Heart left ventricle (tissue), 16 donors: ENCODE data around the gene ENDOD1. TPM values are rescaled to one million over a fixed set of nuclear protein-coding genes. Genes with fewer than 3 reads are reported as not detected.

ENCODE experiments used
- ATAC-seq, 4 donors: fragments of 200-7000 bp; cut with Tn5 transposase; one replicate each; pipeline ENCODE4 v1.9.1; 2020 to 2022; ENCODE audit warnings: moderate library complexity in 4 of 4, mild to moderate bottlenecking in 3 of 4, moderate number of reproducible peaks in 1 of 4
- DNase-seq, 5 donors: peaks; one replicate each; pipeline ENCODE4 v3.0.0-alpha.2; 2020
- H3K27ac ChIP-seq, 12 donors: fragments of 200-600 bp; sonication (generic) in 4 of 12; one replicate each; pipeline versions ENCODE4 v1.5.0 to v1.8.0; 2016 to 2022; ENCODE audit warnings: mild to moderate bottlenecking in 2 of 12
- H3K27me3 ChIP-seq, 9 donors: fragments of 200-600 bp; sonication (generic) in 2 of 9; one replicate each; pipeline versions ENCODE4 v1.5.1 to v1.8.0; 2016 to 2022; ENCODE audit warnings: mild to moderate bottlenecking in 3 of 9
- H3K36me3 ChIP-seq, 9 donors: fragments of 200-600 bp; sonication (generic) in 2 of 9; one replicate each; pipeline versions ENCODE4 v1.5.0 to v1.8.0; 2018 to 2022; ENCODE audit warnings: mild to moderate bottlenecking in 2 of 9
- H3K4me1 ChIP-seq, 12 donors: fragments of 200-600 bp; sonication (generic) in 4 of 12; one replicate each; pipeline versions ENCODE4 v1.5.0 to v1.8.0; 2016 to 2022; ENCODE audit warnings: mild to moderate bottlenecking in 3 of 12
- H3K4me3 ChIP-seq, 12 donors: fragments of 200-600 bp; sonication (generic) in 4 of 12; one replicate each; pipeline versions ENCODE4 v1.5.0 to v1.8.0; 2017 to 2022; ENCODE audit warnings: mild to moderate bottlenecking in 9 of 12, moderate library complexity in 4 of 12
- H3K9me3 ChIP-seq, 12 donors: fragments of 200-600 bp; sonication (generic) in 4 of 12; one replicate each; pipeline versions ENCODE4 v1.5.0 to v1.8.0; 2016 to 2022; ENCODE audit warnings: mild to moderate bottlenecking in 1 of 12
- POLR2A ChIP-seq, 2 donors: fragments of 450-650 bp; IDR thresholded peaks; one replicate each; pipeline ENCODE4 v1.6.1; 2017; ENCODE audit warnings: antibody characterized with exemption in 2 of 2, mild to moderate bottlenecking in 2 of 2, moderate library complexity in 2 of 2
- WGBS, 4 donors: extraction: QIAGEN DNeasy Blood & Tissue Kit in 2 of 4; methylation state at CpG; one replicate each; pipeline versions ENCODE4 v1.1.5 to v1.1.7; 2013 to 2018; 5-methylcytosine and 5-hydroxymethylcytosine counted together
- intact Hi-C, 10 donors: fragments of 100-400 bp; cut with DNase I; formaldehyde crosslinking; loops; one replicate each; pipeline versions ENCODE4 v1.11.1 to v1.14.2; 2022
- polyA plus RNA-seq, 2 donors: library from polyadenylated mRNA; stranded (reverse); fragments of 200-250 nt; gene quantifications; one replicate each; pipeline ENCODE4 v1.2.3, GENCODE V29; 2013
- total RNA-seq, 9 donors: library from RNA; depleted of rRNA in 2 of 9; stranded (reverse); fragments of >200 nt in 2 of 9; fragmentation: NEBNext Ultra II Directional in 3 of 9; extraction: Animal tissue kit (Norgen Biotek cat#: 25700) in 3 of 9; gene quantifications; one replicate each; pipeline versions ENCODE4 v1.1.0 to v1.2.4, GENCODE V29; 2016 to 2023
- TF ChIP-seq, protein P1 (sequence below), 12 donors: fragments of 200-600 bp; sonication (generic) in 4 of 12; IDR thresholded peaks; one replicate each; pipeline versions ENCODE4 v1.5.0 to v1.8.0; 2018 to 2022; ENCODE audit warnings: antibody characterized with exemption in 12 of 12, mild to moderate bottlenecking in 5 of 12
- donor health status: ischemic (EF 13 %, LVEDD 7.1; RV severe dilation, severe dysfunction).
- donor health status: healthy with polysubstance abuse.
- donor health status: DM: no; HTN: yes; CAD: no.
- donor health status: DM: no; HTN: no; CAD: no.
- donor health status: ischemic (EF 25% LVEDD 6.9; RV normal size, moderate dysfunction).
- donor health status: ischemic (EF 25% LVEDD 5.7; RV mildly dilated, moderate dysfunction).
- donor health status: healthy.
- donor health status: DM: yes; HTN: yes; CAD: no.
- donor health status: ischemic (EF 35%, LVEDD 5.7; RV mildly dilated, moderate dysfunction).
- donor health status: nonischemic (EF 11% LVEDD 7.7; RV severe dilation, severe dysfunction).
- donor health status: DM: yes; HTN: yes; CAD: no.
- donor health status: PGD.
- donor health status: ischemic (EF 29% LVEDD 5.4; RV normal size, mild dysfunction).
- donor health status: nonischemic (EF 23%, LVEDD 6.1; RV moderate dilation, normal function).

The ENDOD1 gene
- total and polyA plus RNA-seq, 11 donors = 4.0 to 28.5 (median 12.8) TPM

DNA sequence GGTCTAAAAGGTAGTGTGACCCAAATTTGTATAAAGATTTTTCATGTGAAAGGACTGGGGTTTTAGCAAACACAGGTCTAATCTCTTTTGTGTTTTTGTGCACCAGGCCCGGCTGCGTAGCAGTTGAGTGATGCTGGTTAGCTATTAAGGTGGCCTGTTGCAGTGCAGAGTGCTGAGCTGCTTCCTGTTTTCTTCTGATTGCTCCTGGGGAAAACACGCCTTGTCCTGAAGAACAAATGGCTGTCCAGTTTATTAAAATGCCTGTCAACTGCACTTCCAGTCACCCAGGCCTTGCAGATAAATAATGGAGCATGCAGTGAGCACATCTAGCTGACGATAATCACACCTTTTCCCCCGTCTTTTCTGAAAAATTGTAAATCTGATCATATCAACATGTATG is 21.1 kb upstream of the ENDOD1 start:
- DNase-seq (peak in 4 of 5 donors; percentile 78 to 85 (median 81)), ATAC-seq (peak; percentile 87 to 96 (median 91))
- H3K4me1 ChIP-seq = peaks cover 3 to 24% (median 13%) of the 10 kb centered on the region in 12 donors
- intact Hi-C loops = loop anchor here (1.0 to 10.0 kb wide), 13 partner anchors 20 to 699 kb away; partner anchors contain the start of genes CWC15 (in 4 of the 10), KDM4D (in 4 of the 10), ENDOD1 (in 1 of the 10) and SESN3 (in 1 of the 10)
- no peaks in the 10 kb centered on the region for H3K27me3 ChIP-seq
- no peaks in the 10 kb centered on the region for H3K9me3 ChIP-seq
- TF ChIP-seq, protein P1, sequence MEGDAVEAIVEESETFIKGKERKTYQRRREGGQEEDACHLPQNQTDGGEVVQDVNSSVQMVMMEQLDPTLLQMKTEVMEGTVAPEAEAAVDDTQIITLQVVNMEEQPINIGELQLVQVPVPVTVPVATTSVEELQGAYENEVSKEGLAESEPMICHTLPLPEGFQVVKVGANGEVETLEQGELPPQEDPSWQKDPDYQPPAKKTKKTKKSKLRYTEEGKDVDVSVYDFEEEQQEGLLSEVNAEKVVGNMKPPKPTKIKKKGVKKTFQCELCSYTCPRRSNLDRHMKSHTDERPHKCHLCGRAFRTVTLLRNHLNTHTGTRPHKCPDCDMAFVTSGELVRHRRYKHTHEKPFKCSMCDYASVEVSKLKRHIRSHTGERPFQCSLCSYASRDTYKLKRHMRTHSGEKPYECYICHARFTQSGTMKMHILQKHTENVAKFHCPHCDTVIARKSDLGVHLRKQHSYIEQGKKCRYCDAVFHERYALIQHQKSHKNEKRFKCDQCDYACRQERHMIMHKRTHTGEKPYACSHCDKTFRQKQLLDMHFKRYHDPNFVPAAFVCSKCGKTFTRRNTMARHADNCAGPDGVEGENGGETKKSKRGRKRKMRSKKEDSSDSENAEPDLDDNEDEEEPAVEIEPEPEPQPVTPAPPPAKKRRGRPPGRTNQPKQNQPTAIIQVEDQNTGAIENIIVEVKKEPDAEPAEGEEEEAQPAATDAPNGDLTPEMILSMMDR (IDR thresholded peaks at IDR 0.05) = no peak
- TF ChIP-seq POLR2A (IDR thresholded peaks at IDR 0.05) = peak; percentile 12 to 84
- H3K36me3 ChIP-seq = peaks cover 0 to 8% (median 0%) of the 10 kb centered on the region in 9 donors
- peak overlapping the region; percentile 93 to 99 (median 96) for H3K27ac ChIP-seq
- H3K4me3 ChIP-seq = peak overlapping the region; percentile 62 to 92 (median 78)
- 2 to 10% (median 4%) methylated on average over 5 of the region's 5 CpGs for WGBS, 4 donors

DNA sequence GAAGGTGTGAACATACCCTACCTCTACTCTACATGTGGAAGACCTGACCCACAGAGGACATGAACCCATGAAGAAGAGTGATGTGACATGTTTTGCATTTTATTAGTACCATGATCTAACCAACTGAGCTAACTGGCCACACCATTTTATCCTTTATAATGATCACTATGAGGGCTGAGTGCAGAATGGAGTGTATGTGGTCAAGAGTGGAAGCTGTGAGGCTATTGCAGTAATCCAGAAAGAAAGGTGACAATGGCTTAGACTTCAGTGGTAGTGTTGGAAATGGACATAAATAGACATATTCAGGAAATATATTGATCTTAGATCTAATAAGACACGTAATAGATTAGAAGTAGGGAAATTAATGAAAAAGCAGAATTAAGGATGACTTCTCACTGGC is 19.2 kb upstream of the ENDOD1 start:
- peaks cover 3 to 36% (median 23%) of the 10 kb centered on the region in 12 donors for H3K4me1 ChIP-seq
- WGBS, 4 donors = 92 to 98% (median 95%) methylated on average over 1 of the region's 1 CpG
- peaks cover 0 to 8% (median 0%) of the 10 kb centered on the region in 9 donors for H3K36me3 ChIP-seq
- no peaks in the 10 kb centered on the region for H3K27me3 ChIP-seq
- DNase-seq (no peak), ATAC-seq (no peak)
- TF ChIP-seq POLR2A (IDR thresholded peaks at IDR 0.05) = no peak
- TF ChIP-seq, protein P1 (IDR thresholded peaks at IDR 0.05) = no peak
- intact Hi-C loops = loop anchor here in 4 of 10 donors (2.0 to 10.0 kb wide), 4 partner anchors 18 to 697 kb away; partner anchors contain the start of gene ENDOD1 (in 1 of the 4)
- H3K27ac ChIP-seq = no peak overlapping the region
- no peaks in the 10 kb centered on the region for H3K9me3 ChIP-seq
- no peak overlapping the region for H3K4me3 ChIP-seq

DNA sequence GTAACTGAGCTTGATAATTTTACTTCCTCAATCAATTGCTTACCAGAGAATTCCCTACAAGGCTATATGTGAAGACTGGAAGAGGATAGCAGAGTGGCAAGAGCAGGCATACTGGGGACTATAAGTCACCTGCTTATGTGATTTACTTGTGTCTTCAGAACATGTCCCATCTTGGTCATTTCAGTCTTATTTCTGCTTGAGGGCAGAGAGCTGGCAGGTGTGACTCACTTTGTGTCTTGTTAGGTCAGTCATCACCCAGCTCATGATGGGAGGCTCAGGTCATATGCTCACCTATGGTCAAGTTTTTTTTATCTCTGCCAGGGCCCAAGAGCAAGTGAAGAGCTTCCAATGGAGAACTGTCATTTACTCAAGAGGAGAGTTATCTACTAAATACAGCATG is 16.7 kb upstream of the ENDOD1 start:
- Histone ChIP-seq H3K36me3 (peaks cover 0 to 8% (median 0%) of the 10 kb centered on the region in 9 donors), H3K9me3 (no peaks in the 10 kb centered on the region), H3K4me3 (no peak overlapping the region), H3K4me1 (peaks cover 3 to 46% (median 23%) of the 10 kb centered on the region in 12 donors), H3K27ac (no peak overlapping the region), H3K27me3 (no peaks in the 10 kb centered on the region)
- TF ChIP-seq, protein P1 (IDR thresholded peaks at IDR 0.05) = no peak
- no peak for TF ChIP-seq POLR2A (IDR thresholded peaks at IDR 0.05)
- intact Hi-C loops = loop anchor here in 3 of 10 donors (5.0 to 10.0 kb wide), 3 partner anchors 69 to 694 kb away; no protein-coding TSS in a partner anchor
- DNase-seq (no peak), ATAC-seq (no peak)

DNA sequence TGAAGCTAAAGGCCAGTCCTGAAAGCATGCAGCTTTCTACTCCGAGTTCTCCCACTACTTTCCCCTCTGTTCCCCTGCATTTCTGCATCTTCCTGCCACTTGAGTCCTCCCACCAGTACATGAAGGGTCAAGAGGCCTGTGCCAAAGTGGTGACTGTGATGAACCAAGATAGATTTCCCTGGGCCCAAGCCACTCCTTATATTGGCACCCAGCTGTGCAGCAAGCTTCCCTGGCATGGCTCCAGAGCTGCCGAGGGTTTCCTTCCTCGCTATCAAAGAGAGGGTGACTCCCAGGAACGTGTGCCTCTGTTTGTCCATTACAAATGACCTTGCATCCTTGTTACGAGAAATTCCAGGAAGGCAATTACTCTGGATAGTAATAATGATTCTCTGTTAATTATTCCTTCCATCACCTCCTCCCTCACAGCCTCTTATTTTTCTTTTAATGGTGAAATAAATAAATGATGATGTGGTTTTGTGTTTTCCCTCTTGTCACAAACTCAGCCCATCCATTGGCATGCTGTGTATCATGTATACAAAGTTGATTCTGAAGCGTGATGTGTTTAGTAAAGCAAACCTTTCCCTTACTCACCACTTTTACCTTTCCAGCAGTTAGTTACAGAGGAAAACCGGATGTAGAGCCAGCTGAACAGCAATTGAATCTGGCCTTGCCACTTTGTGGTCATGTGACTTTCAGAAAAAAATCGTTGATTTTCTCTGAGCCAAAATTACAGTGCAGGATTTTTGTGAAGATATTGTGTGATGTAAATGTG is 14.7 kb upstream of the ENDOD1 start:
- TF ChIP-seq POLR2A (IDR thresholded peaks at IDR 0.05) = no peak
- TF ChIP-seq, protein P1 (IDR thresholded peaks at IDR 0.05) = no peak
- no peaks in the 10 kb centered on the region for H3K9me3 ChIP-seq
- no peak overlapping the region for H3K4me3 ChIP-seq
- peaks cover 0 to 8% (median 0%) of the 10 kb centered on the region in 9 donors for H3K36me3 ChIP-seq
- peaks cover 0 to 32% (median 12%) of the 10 kb centered on the region in 12 donors for H3K4me1 ChIP-seq
- no peaks in the 10 kb centered on the region for H3K27me3 ChIP-seq
- intact Hi-C loops = loop anchor here in 4 of 10 donors (2.0 to 10.0 kb wide), 4 partner anchors 14 to 692 kb away; partner anchors contain the start of gene ENDOD1 (in 1 of the 4)
- DNase-seq (peak; percentile 75 to 88 (median 82)), ATAC-seq (peak; percentile 95 to 98 (median 96))
- H3K27ac ChIP-seq = peak overlapping the region in 7 of 12 donors; percentile 2 to 56 (median 20)
- 24 to 33% (median 28%) methylated on average over 8 of the region's 8 CpGs for WGBS, 4 donors
